AG10803 (cell line): Measurements from ENCODE around the gene PARG.

Experiments
- DNase-seq: peaks from one replicate; pipeline ENCODE4 v3.0.0; 2010; ENCODE audit warnings: low read depth
- H3K4me3 ChIP-seq: 2 replicates; pipeline ENCODE4 v1.5.1; 2011; ENCODE audit warnings: mild to moderate bottlenecking, low read length, control low read depth
- CTCF ChIP-seq: conservative IDR thresholded peaks from 2 replicates; pipeline ENCODE4 v1.5.1; 2011; ENCODE audit warnings: mild to moderate bottlenecking, low read length, control low read depth, inconsistent platforms

PARG gene

GRCh38 chr10:49833168-49833567, 108.7 kb downstream of the PARG start:
- TF ChIP-seq CTCF = no peak
- H3K4me3 ChIP-seq = no peak overlapping the region
- DNase-seq = no peak

DNA sequence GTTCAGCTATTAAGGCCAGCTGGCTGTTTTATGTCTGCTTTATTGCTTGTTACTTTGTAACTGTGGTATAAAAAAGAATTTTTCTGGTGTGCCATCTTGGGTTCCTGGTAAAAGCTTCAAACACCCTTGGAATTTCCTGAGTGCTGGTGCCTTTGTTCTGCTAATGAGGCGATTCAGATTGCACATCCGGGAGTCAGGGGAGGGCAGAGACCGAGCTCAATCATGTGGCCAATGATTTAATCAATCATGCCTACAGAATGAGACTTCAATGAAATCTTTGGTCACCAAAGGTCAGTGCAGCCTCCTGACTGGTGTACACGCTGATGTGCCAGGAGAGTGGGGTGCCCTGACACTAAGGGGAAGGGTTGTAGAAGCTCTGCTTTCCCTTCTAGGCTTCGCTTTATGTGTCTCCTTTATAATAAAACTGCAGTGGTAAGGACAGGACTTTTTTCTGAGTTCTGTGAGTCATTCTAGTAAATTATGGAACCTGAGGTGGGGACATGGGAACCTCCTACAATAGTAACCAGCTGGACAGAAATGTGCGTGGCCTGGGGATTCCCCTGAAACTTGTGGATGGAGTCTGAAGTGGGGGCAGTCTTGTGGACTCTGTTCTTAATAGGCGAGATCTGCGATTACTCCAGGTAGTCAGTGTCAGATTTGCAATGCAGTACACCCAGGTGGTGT, 110.3 kb downstream of the PARG start:
- TF ChIP-seq CTCF = no peak
- H3K4me3 ChIP-seq = no peak overlapping the region
- DNase-seq = peak; percentile 48

DNA sequence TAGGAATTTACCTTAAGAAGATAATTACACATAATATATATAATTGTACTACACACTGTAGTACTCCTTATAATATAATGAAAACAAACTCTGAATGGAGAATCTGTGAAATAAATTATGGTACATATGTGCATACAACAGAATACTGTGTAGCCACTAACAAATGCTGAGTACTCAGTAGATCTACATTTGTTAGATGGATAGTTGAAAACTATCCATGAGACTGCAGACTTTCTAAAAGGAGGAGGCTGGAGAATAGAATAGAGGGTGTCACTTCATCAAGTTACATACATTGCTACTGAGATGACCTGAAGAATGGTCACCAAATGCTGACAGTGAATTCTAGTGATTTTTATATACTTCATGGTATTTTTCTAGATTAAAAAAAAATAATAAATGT, 111.0 kb downstream of the PARG start:
- no peak overlapping the region for H3K4me3 ChIP-seq
- no peak for DNase-seq
- TF ChIP-seq CTCF = no peak

GRCh38 chr10:49830016-49830415, 111.8 kb downstream of the PARG start:
- DNase-seq = no peak
- TF ChIP-seq CTCF = no peak
- no peak overlapping the region for H3K4me3 ChIP-seq

DNA sequence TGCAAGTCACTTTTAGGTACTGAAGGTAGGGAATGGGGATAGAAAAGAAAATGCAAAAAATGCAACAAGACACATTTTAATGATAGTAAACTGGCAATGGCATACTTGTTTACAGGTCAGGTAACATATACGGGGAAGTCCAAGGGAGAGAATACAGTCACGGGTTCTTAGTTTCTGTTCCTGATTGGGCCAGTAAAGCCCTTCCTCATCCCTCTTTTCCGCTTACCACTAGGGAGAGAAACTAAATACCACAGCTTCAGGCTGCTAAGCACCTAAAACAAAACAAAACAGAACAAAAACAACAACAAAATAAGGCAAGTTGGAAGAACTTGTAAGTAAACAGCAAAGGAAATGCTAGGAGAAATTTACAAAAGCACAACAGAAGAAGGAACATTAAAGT, 114.5 kb downstream of the PARG start:
- H3K4me3 ChIP-seq = no peak overlapping the region
- no peak for DNase-seq
- TF ChIP-seq CTCF = no peak

GRCh38 chr10:49819234-49819958, 122.4 kb downstream of the PARG start:
- no peak overlapping the region for H3K4me3 ChIP-seq
- no peak for DNase-seq
- TF ChIP-seq CTCF = no peak

- TF ChIP-seq CTCF = no peak
- no peak for DNase-seq
Measured at GRCh38 chr10:49817845-49818244, 124.0 kb downstream of the PARG start.

More at GRCh38 chr10:49817845-49818244, 124.0 kb downstream of the PARG start:
- no peak overlapping the region for H3K4me3 ChIP-seq
